SU-DHL-6 (cell line): ENCODE results near the gene VENTX.

Experiments
- H2AFZ ChIP-seq: fragments of 200-600 bp; sonication (generic); 2 replicates; pipeline ENCODE4 v1.6.1; 2014; ENCODE audit warnings: low read depth, mild to moderate bottlenecking, moderate library complexity, mixed read lengths, antibody characterized with exemption, low read length; ENCODE audit not compliant: severe bottlenecking
- H3F3A ChIP-seq: fragments of 200-600 bp; shearing (Covaris generic); 2 replicates; pipeline ENCODE4 v1.6.0; 2016; ENCODE audit warnings: antibody characterized with exemption, mild to moderate bottlenecking; ENCODE audit not compliant: insufficient read depth
- H3K27ac ChIP-seq: fragments of 200-600 bp; sonication (generic); 2 replicates; pipeline ENCODE4 v1.5.1; 2016; ENCODE audit warnings: low read depth, mild to moderate bottlenecking, low read length, moderate library complexity, mixed read lengths
- H3K27me3 ChIP-seq: fragments of 200-600 bp; sonication (generic), shearing (Covaris generic); 2 replicates; pipeline ENCODE4 v1.6.0; 2014; ENCODE audit warnings: mild to moderate bottlenecking, low read length
- H3K36me3 ChIP-seq: fragments of 200-600 bp; sonication (generic); 2 replicates; pipeline ENCODE4 v1.6.1; 2014; ENCODE audit warnings: mild to moderate bottlenecking, low read length, mixed read lengths
- H3K4me2 ChIP-seq: fragments of 300-600, 200-600 bp; shearing (Covaris generic), sonication (generic); 2 replicates; pipeline ENCODE4 v1.6.0; 2014; ENCODE audit warnings: low read length, low read depth, mild to moderate bottlenecking; ENCODE audit not compliant: poor library complexity, severe bottlenecking
- H3K4me3 ChIP-seq: fragments of 200-600 bp; sonication (generic); 2 replicates; pipeline ENCODE4 v1.5.1; 2014; ENCODE audit warnings: antibody characterized with exemption, low read length, mild to moderate bottlenecking, mixed read lengths; ENCODE audit not compliant: insufficient read depth, poor library complexity, severe bottlenecking
- H3K79me2 ChIP-seq: fragments of 200-600 bp; sonication (generic); 2 replicates; pipeline ENCODE4 v1.6.1; 2014; ENCODE audit warnings: mild to moderate bottlenecking, low read length, moderate library complexity; ENCODE audit not compliant: insufficient read depth
- H3K9ac ChIP-seq: fragments of 200-600 bp; sonication (generic); 2 replicates; pipeline ENCODE4 v1.7.0; 2014; ENCODE audit warnings: mild to moderate bottlenecking, low read length
- H3K9me2 ChIP-seq: fragments of 200-600 bp; sonication (generic); replicated peaks from 2 replicates; pipeline ENCODE4 v1.6.1; 2014; ENCODE audit warnings: low read length; ENCODE audit not compliant: insufficient read depth
- H3K9me3 ChIP-seq: fragments of 200-600 bp; sonication (generic); 2 replicates; pipeline ENCODE4 v1.6.1; 2014; ENCODE audit warnings: low read length, mixed read lengths; ENCODE audit not compliant: insufficient read depth
- H4K20me1 ChIP-seq: fragments of 200-600 bp; sonication (generic); 2 replicates; pipeline ENCODE4 v1.6.1; 2014; ENCODE audit warnings: low read depth, mild to moderate bottlenecking, antibody characterized with exemption, low read length, moderate library complexity, mixed read lengths
- EZH2phosphoT487 ChIP-seq: fragments of 200-600 bp; sonication (generic), shearing (Covaris generic); conservative IDR thresholded peaks from 2 replicates; pipeline ENCODE4 v1.6.1; 2018; ENCODE audit warnings: mild to moderate bottlenecking, antibody characterized with exemption, low read length, moderate library complexity, mixed read lengths
- TF ChIP-seq, protein P1 (sequence below): fragments of 200-600 bp; sonication (generic); IDR thresholded peaks from one replicate; pipeline ENCODE4 v1.5.1; 2017; ENCODE audit warnings: antibody characterized with exemption, mild to moderate bottlenecking, low read length, moderate library complexity; ENCODE audit not compliant: insufficient read depth, poor library complexity, severe bottlenecking

Gene VENTX

DNA sequence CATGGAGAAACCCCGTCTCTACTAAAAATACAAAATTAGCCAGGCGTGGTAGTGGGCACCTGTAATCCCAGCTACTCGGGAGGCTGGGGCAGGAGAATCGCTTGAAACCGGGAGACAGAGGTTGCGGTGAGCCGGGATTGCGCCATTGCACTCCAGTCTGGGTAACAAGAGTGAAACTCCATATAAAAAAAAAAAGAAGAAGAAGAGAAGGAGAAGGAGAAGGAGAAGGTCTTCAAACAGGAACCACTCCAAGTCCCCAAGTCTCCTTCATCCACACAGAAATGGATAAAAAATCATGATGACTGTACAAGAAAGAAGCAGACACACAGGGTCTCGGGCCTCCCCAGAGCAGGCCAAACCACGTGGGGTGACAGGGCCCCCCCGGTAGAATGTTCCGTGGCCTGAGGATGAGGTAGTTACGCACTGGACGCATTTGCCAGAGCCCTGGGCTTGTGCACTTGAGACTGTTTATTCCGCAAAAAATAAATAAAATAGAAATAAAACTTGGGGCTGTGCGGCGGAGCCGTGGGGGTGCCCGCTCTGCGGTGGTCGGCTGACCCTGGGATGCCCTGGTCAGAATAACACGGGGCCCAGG, 15.8 kb downstream of the VENTX start:
- Histone ChIP-seq H3K27me3 (no peaks in the 10 kb centered on the region), H3K9ac (no peak overlapping the region)

DNA sequence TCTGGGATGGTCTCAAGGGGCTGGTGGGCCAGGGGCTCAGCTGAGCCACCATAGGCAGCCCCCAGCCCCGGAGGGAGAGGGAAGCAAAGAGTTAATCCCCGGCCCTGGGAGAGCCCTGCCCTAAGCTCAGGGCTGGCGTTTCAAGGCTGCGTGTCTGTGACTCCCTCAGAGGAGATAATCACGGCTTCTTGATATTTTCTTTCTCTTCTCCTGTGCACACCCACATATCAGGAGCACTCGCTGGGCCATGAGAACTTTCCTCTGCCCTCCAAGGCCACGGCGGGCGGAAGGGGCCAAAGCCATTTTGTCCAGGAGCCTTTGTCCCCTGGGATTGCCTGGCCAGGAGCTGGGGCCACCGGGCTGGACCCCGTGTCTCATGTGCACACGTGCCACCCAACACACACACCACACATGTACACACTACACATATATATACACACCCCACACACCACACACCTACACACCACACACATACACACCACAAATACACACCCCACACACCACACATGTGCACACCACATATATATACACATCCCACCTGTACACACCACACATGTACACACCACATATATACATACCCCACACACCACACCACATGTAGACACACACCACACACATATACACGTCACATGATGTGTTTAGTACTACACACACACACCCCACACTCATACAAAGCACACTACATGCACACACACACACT, 16.9 kb downstream of the VENTX start:
- Histone ChIP-seq H3K4me2 (no peak overlapping the region), H2AFZ (no peak overlapping the region), H3K9me2 (no peaks in the 10 kb centered on the region), H3K9me3 (no peaks in the 10 kb centered on the region), H3K9ac (no peak overlapping the region), H3K36me3 (no peaks in the 10 kb centered on the region), H4K20me1 (no peaks in the 10 kb centered on the region), H3K27ac (no peak overlapping the region), H3K27me3 (no peaks in the 10 kb centered on the region), H3F3A (no peaks in the 10 kb centered on the region), H3K4me3 (no peak overlapping the region), H3K79me2 (no peaks in the 10 kb centered on the region)
- TF ChIP-seq, protein P1, sequence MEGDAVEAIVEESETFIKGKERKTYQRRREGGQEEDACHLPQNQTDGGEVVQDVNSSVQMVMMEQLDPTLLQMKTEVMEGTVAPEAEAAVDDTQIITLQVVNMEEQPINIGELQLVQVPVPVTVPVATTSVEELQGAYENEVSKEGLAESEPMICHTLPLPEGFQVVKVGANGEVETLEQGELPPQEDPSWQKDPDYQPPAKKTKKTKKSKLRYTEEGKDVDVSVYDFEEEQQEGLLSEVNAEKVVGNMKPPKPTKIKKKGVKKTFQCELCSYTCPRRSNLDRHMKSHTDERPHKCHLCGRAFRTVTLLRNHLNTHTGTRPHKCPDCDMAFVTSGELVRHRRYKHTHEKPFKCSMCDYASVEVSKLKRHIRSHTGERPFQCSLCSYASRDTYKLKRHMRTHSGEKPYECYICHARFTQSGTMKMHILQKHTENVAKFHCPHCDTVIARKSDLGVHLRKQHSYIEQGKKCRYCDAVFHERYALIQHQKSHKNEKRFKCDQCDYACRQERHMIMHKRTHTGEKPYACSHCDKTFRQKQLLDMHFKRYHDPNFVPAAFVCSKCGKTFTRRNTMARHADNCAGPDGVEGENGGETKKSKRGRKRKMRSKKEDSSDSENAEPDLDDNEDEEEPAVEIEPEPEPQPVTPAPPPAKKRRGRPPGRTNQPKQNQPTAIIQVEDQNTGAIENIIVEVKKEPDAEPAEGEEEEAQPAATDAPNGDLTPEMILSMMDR, result no peak
- TF ChIP-seq EZH2phosphoT487, result no peak

More for the DNA sequence above, 15.8 kb downstream of the VENTX start:
- no peaks in the 10 kb centered on the region for H3K9me3 ChIP-seq
- H3K9me2 ChIP-seq, result no peaks in the 10 kb centered on the region
- no peaks in the 10 kb centered on the region for H3F3A ChIP-seq
- no peak overlapping the region for H3K4me2 ChIP-seq
- H3K36me3 ChIP-seq, result no peaks in the 10 kb centered on the region
- H3K79me2 ChIP-seq, result no peaks in the 10 kb centered on the region
- H3K4me3 ChIP-seq, result no peak overlapping the region
- TF ChIP-seq, protein P1, result no peak
- no peak for TF ChIP-seq EZH2phosphoT487
- no peak overlapping the region for H3K27ac ChIP-seq
- H2AFZ ChIP-seq, result no peak overlapping the region
- no peaks in the 10 kb centered on the region for H4K20me1 ChIP-seq

DNA sequence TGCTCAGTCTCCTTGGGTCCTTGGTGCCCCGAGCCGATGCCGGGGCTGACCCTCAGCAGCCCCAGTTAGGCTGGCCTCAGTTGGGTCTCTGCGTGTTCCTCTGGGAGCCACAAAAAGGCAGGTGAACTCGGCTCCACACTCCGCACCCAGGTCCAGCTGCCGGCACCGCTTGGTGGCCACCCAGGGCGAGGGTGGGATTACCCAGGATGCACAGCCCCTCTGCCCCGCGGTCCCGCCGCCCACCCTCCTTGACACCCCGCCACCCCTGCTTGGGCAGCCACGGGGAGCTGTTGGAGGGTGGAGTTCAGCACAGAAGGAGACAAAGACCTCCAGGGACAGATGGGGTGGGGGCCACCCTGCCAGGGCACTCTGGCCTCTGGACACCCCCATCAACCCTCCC, 17.7 kb downstream of the VENTX start:
- no peak for TF ChIP-seq EZH2phosphoT487
- TF ChIP-seq, protein P1, result no peak
- H3K27ac ChIP-seq, result no peak overlapping the region
- H3F3A ChIP-seq, result no peaks in the 10 kb centered on the region
- no peaks in the 10 kb centered on the region for H3K79me2 ChIP-seq
- H4K20me1 ChIP-seq, result no peaks in the 10 kb centered on the region
- no peak overlapping the region for H3K4me3 ChIP-seq
- no peak overlapping the region for H2AFZ ChIP-seq
- H3K9me2 ChIP-seq, result no peaks in the 10 kb centered on the region
- no peaks in the 10 kb centered on the region for H3K27me3 ChIP-seq
- H3K9ac ChIP-seq, result no peak overlapping the region
- no peak overlapping the region for H3K4me2 ChIP-seq
- no peaks in the 10 kb centered on the region for H3K9me3 ChIP-seq
- no peaks in the 10 kb centered on the region for H3K36me3 ChIP-seq
